Head of caudate nucleus (tissue), 42 donors: Measurements from ENCODE around the gene HMX2.

Experiments used
- DNase-seq, 42 donors: peaks; one replicate each; pipeline versions ENCODE4 v3.0.0 to v3.0.0-alpha.2; 2020 to 2021; ENCODE audit warnings: mixed read lengths in 7 of 42
- intact Hi-C: fragments of 100-400 bp; cut with DNase I; formaldehyde crosslinking; loops from one replicate; pipeline ENCODE4 v1.15.0; 2022

HMX2 gene

GRCh38 chr10:123149162-123149567 is 1.2 kb downstream of the HMX2 start:
- no peak for DNase-seq
- intact Hi-C loops = no loop called here

GRCh38 chr10:123149568-123150270 is 1.8 kb downstream of the HMX2 start:
- intact Hi-C loops = loop anchor here (10.0 kb wide), 1 partner anchor 145 kb away; no protein-coding TSS in a partner anchor
- DNase-seq = no peak

- no peak for DNase-seq
- intact Hi-C loops = loop anchor here (10.0 kb wide), 1 partner anchor 144 kb away; no protein-coding TSS in a partner anchor
Measured at GRCh38 chr10:123150271-123150985, 2.5 kb downstream of the HMX2 start.

GRCh38 chr10:123150986-123151736 is 3.2 kb downstream of the HMX2 start:
- DNase-seq = no peak
- intact Hi-C loops = loop anchor here (10.0 kb wide), 1 partner anchor 144 kb away; no protein-coding TSS in a partner anchor

- intact Hi-C loops = loop anchor here (10.0 kb wide), 1 partner anchor 143 kb away; no protein-coding TSS in a partner anchor
- DNase-seq = no peak
Measured at GRCh38 chr10:123151737-123152135, 3.8 kb downstream of the HMX2 start.

GRCh38 chr10:123153486-123154091 is 5.7 kb downstream of the HMX2 start:
- no peak for DNase-seq
- intact Hi-C loops = loop anchor here (10.0 kb wide), 1 partner anchor 141 kb away; no protein-coding TSS in a partner anchor

GRCh38 chr10:123154092-123154710 is 6.3 kb downstream of the HMX2 start, which contains the start of gene BUB3:
Gene BUB3 (plus strand): TSS chr10:123154402. CDS start chr10:123154918, 516 bp downstream.
- DNase-seq = peak; percentile 98 to 100 (median 99)
- intact Hi-C loops = loop anchor here (10.0 kb wide), 1 partner anchor 141 kb away; no protein-coding TSS in a partner anchor

GRCh38 chr10:123154711-123155505 is 7.0 kb downstream of the HMX2 start:
- DNase-seq = peak in 38 of 42 donors; percentile 29 to 78 (median 62)
- intact Hi-C loops = loop anchor here (10.0 kb wide), 1 partner anchor 140 kb away; no protein-coding TSS in a partner anchor

- intact Hi-C loops = loop anchor here (10.0 kb wide), 1 partner anchor 139 kb away; no protein-coding TSS in a partner anchor
- DNase-seq = no peak
Measured at GRCh38 chr10:123156078-123156477, 8.1 kb downstream of the HMX2 start.

- DNase-seq = no peak
- intact Hi-C loops = loop anchor here (10.0 kb wide), 1 partner anchor 138 kb away; no protein-coding TSS in a partner anchor
Measured at GRCh38 chr10:123157210-123157609, 9.3 kb downstream of the HMX2 start.

- intact Hi-C loops = loop anchor here (10.0 kb wide), 1 partner anchor 136 kb away; no protein-coding TSS in a partner anchor
- no peak for DNase-seq
Measured at GRCh38 chr10:123158682-123159081, 10.7 kb downstream of the HMX2 start.

- intact Hi-C loops = no loop called here
- no peak for DNase-seq
Measured at GRCh38 chr10:123160311-123160980, 12.5 kb downstream of the HMX2 start.

GRCh38 chr10:123164319-123164718 is 16.4 kb downstream of the HMX2 start:
- no peak for DNase-seq
- intact Hi-C loops = no loop called here

- no peak for DNase-seq
- intact Hi-C loops = no loop called here
Measured at GRCh38 chr10:123165445-123166072, 17.6 kb downstream of the HMX2 start.

GRCh38 chr10:123166618-123167017 is 18.7 kb downstream of the HMX2 start:
- intact Hi-C loops = no loop called here
- DNase-seq = no peak

- intact Hi-C loops = no loop called here
- no peak for DNase-seq
Measured at GRCh38 chr10:123170961-123171360, 23.0 kb downstream of the HMX2 start.
